CD1c-positive myeloid dendritic cell (primary cell): ENCODE results near the gene ZNG1B.
"Not testable (repeated sequence)": the region's sequence is repeated elsewhere in the genome, so short reads cannot be mapped to it uniquely, and the experiment has no call there.

Source experiments
- DNase-seq: peaks from one replicate; pipeline ENCODE4 v3.0.0-alpha.2; 2016; ENCODE audit errors: extremely low spot score

ZNG1B gene

GRCh38 chr2:113437508-113438465, at the start of gene ZNG1B:
Gene ZNG1B (plus strand): TSS chr2:113437691. CDS start chr2:113437869, 178 bp downstream.
- peak; percentile 1 for DNase-seq

- DNase-seq, result peak; percentile 92
Observed at GRCh38 chr2:113390124-113390849, 47.2 kb upstream of the ZNG1B start.

- no peak for DNase-seq
Observed at GRCh38 chr2:113391073-113391472, 46.4 kb upstream of the ZNG1B start.

GRCh38 chr2:113406114-113406513, 31.4 kb upstream of the ZNG1B start:
- DNase-seq, result no peak

GRCh38 chr2:113407446-113408099, 29.9 kb upstream of the ZNG1B start:
- no peak for DNase-seq

- DNase-seq, result not testable (repeated sequence)
Observed at GRCh38 chr2:113411725-113412352, 25.7 kb upstream of the ZNG1B start.

- DNase-seq, result not testable (repeated sequence)
Observed at GRCh38 chr2:113412774-113413173, 24.7 kb upstream of the ZNG1B start.

- peak; percentile 61 for DNase-seq
Observed at GRCh38 chr2:113431773-113432172, 5.7 kb upstream of the ZNG1B start.

GRCh38 chr2:113433468-113433867, 4.0 kb upstream of the ZNG1B start:
- DNase-seq, result not testable (repeated sequence)

- DNase-seq, result not testable (repeated sequence)
Observed at GRCh38 chr2:113465770-113466169, 28.3 kb downstream of the ZNG1B start.

- DNase-seq, result not testable (repeated sequence)
Observed at GRCh38 chr2:113476688-113477368, 39.3 kb downstream of the ZNG1B start.

GRCh38 chr2:113496527-113496926, 59.0 kb downstream of the ZNG1B start:
- not testable (repeated sequence) for DNase-seq

- DNase-seq, result not testable (repeated sequence)
Observed at GRCh38 chr2:113498365-113498764, 60.9 kb downstream of the ZNG1B start, which contains the start of gene FOXD4L1. Gene FOXD4L1 (plus strand): TSS chr2:113498665. CDS start chr2:113499257, 592 bp downstream.

GRCh38 chr2:113499019-113499885, 61.8 kb downstream of the ZNG1B start:
- not testable (repeated sequence) for DNase-seq

GRCh38 chr2:113499886-113500722, 62.6 kb downstream of the ZNG1B start:
- not testable (repeated sequence) for DNase-seq

GRCh38 chr2:113500723-113501038, 63.2 kb downstream of the ZNG1B start:
- peak; percentile 2 for DNase-seq

GRCh38 chr2:113502216-113503093, 65.0 kb downstream of the ZNG1B start:
- not testable (repeated sequence) for DNase-seq
